Smooth muscle cell (in vitro differentiated cells): ENCODE results near the gene TTC22. TPM values are rescaled to one million over a fixed set of nuclear protein-coding genes. Genes with fewer than 3 reads are reported as not detected.

Source experiments
- DNase-seq: peaks from one replicate; lab custom pipeline; 2025; ENCODE audit not compliant: unreplicated experiment; lab: John Stamatoyannopoulos, UW
- H2AFZ ChIP-seq: fragments of 200-600 bp; sonication (generic); 2 replicates; pipeline ENCODE4 v1.6.0; 2016; ENCODE audit warnings: antibody characterized with exemption, low read depth, mild to moderate bottlenecking
- H3F3A ChIP-seq: fragments of 200-600 bp; sonication (generic); 2 replicates; pipeline ENCODE4 v1.6.0; 2017; ENCODE audit warnings: antibody characterized with exemption, low read depth
- H3K27ac ChIP-seq: fragments of 200-600 bp; sonication (generic); 2 replicates; pipeline ENCODE4 v1.5.1; 2016; ENCODE audit warnings: low read depth, mild to moderate bottlenecking
- H3K27me3 ChIP-seq: fragments of 200-600 bp; sonication (generic); 2 replicates; pipeline ENCODE4 v1.6.1; 2016; ENCODE audit warnings: low read depth, mild to moderate bottlenecking
- H3K36me3 ChIP-seq: fragments of 200-600 bp; sonication (generic); 2 replicates; pipeline ENCODE4 v1.5.1; 2016; ENCODE audit warnings: low read depth
- H3K4me1 ChIP-seq: fragments of 200-600 bp; sonication (generic); 2 replicates; pipeline ENCODE4 v1.5.1; 2016; ENCODE audit warnings: low read depth
- H3K4me2 ChIP-seq: fragments of 200-600 bp; sonication (generic); 2 replicates; pipeline ENCODE4 v1.6.0; 2016; ENCODE audit warnings: mild to moderate bottlenecking
- H3K4me3 ChIP-seq: fragments of 200-600 bp; sonication (generic); 2 replicates; pipeline ENCODE4 v1.5.1; 2016; ENCODE audit warnings: mild to moderate bottlenecking
- H3K79me2 ChIP-seq: fragments of 200-600 bp; sonication (generic); 2 replicates; pipeline ENCODE4 v1.6.0; 2016; ENCODE audit warnings: low read depth, mild to moderate bottlenecking
- H3K9ac ChIP-seq: fragments of 200-600 bp; sonication (generic); 2 replicates; pipeline ENCODE4 v1.6.0; 2016; ENCODE audit warnings: low read depth
- H3K9me3 ChIP-seq: fragments of 200-600 bp; sonication (generic); replicated peaks from 2 replicates; pipeline ENCODE4 v1.5.1; 2016; ENCODE audit warnings: low read depth
- H4K20me1 ChIP-seq: fragments of 200-600 bp; sonication (generic); 2 replicates; pipeline ENCODE4 v1.6.0; 2016; ENCODE audit warnings: low read depth
- CTCF ChIP-seq: fragments of 200-600 bp; sonication (generic); IDR thresholded peaks from 2 replicates; pipeline ENCODE4 v1.5.1; 2017; ENCODE audit warnings: borderline replicate concordance, mild to moderate bottlenecking, antibody characterized with exemption; ENCODE audit not compliant: insufficient read depth, poor library complexity, severe bottlenecking
- WGBS: methylation state at CpG from one replicate; pipeline ENCODE4 v1.1.7; 2016; ENCODE audit warnings: low lambda C conversion rate; 5-methylcytosine and 5-hydroxymethylcytosine counted together
- polyA plus RNA-seq: library from polyadenylated mRNA; unstranded; fragments of >200 nt; fragmentation: Nextera tagmentation; extraction: Ambion mirVana; gene quantifications from 2 replicates; pipeline ENCODE4 v1.2.1, GENCODE V29; 2016
- total RNA-seq: library from RNA; depleted of rRNA; stranded (reverse); fragments of >200 nt; gene quantifications from 2 replicates; pipeline ENCODE4 v1.2.3, GENCODE V29; 2014

Gene TTC22
- total and polyA plus RNA-seq, 2 experiments from 2014 or later, result 0.50 to 1.3 TPM

- TF ChIP-seq CTCF, result no peak
- H3K36me3 ChIP-seq, result no peaks in the 10 kb centered on the region
- H3K79me2 ChIP-seq, result no peaks in the 10 kb centered on the region
- no peak overlapping the region for H3K4me3 ChIP-seq
- H3K4me1 ChIP-seq, result no peaks in the 10 kb centered on the region
- peaks cover 8% of the 10 kb centered on the region for H3K27me3 ChIP-seq
- no peaks in the 10 kb centered on the region for H4K20me1 ChIP-seq
- H2AFZ ChIP-seq, result no peak overlapping the region
- no peak overlapping the region for H3K9ac ChIP-seq
- H3K27ac ChIP-seq, result no peak overlapping the region
- no peak overlapping the region for H3K4me2 ChIP-seq
- H3K9me3 ChIP-seq, result no peaks in the 10 kb centered on the region
- H3F3A ChIP-seq, result no peaks in the 10 kb centered on the region
- WGBS, result 49% methylated on average over 5 of the region's 5 CpGs
- DNase-seq, result no peak
Measured at GRCh38 chr1:54788459-54788858, 12.7 kb downstream of the TTC22 start.

DNA sequence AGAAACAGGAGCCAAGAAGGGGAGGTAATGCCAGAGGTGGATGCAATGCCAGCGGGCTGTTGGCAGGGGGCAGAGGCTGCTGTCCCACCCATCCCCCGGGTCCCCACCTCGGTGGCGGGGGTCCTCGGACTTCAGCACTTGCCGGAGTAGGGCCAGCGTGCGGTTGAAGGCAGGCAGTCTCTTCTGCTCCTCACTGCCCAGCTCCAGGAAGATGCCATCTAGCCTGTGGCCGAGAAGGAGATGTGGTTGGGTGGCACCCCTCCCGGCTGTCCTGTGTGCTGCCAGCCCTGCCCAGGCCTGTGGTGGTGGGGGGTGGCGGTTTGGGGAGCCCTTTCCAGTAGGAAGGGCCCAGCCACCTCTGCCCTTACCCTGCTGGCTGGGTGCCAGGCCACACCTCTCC lies 13.5 kb downstream of the TTC22 start:
- H3K79me2 ChIP-seq, result no peaks in the 10 kb centered on the region
- no peaks in the 10 kb centered on the region for H3K9me3 ChIP-seq
- H3F3A ChIP-seq, result no peaks in the 10 kb centered on the region
- peaks cover 15% of the 10 kb centered on the region for H3K27me3 ChIP-seq
- no peaks in the 10 kb centered on the region for H3K4me1 ChIP-seq
- no peak overlapping the region for H2AFZ ChIP-seq
- H3K4me3 ChIP-seq, result no peak overlapping the region
- no peaks in the 10 kb centered on the region for H4K20me1 ChIP-seq
- no peak overlapping the region for H3K4me2 ChIP-seq
- H3K27ac ChIP-seq, result no peak overlapping the region
- WGBS, result 94% methylated on average over 11 of the region's 11 CpGs
- DNase-seq, result no peak
- no peak for TF ChIP-seq CTCF
- H3K36me3 ChIP-seq, result no peaks in the 10 kb centered on the region
- H3K9ac ChIP-seq, result no peak overlapping the region

DNA sequence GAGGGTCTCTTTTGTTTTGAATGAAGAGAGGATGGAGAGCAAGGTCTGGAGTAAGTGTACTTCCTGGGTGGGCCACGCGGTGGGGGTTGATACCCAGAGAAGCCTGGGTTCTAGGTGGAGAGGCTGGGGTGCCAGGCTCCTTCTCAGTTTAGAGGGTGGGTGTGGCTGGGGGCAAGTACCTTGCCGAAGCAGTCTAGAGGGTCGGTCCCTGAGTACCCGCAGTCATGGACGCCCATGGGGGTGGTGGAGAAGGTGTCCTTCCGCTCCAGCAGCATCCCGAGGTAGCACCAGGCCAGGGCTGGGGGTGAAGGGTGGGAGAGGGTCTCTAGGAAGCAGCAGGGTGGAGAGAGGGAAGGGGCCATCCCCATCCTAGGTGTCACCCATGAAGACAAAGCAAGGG lies 14.3 kb downstream of the TTC22 start:
- DNase-seq, result no peak
- no peaks in the 10 kb centered on the region for H3F3A ChIP-seq
- WGBS, result 91% methylated on average over 7 of the region's 8 CpGs
- no peak overlapping the region for H2AFZ ChIP-seq
- H3K27ac ChIP-seq, result no peak overlapping the region
- no peak for TF ChIP-seq CTCF
- no peaks in the 10 kb centered on the region for H3K4me1 ChIP-seq
- no peaks in the 10 kb centered on the region for H3K9me3 ChIP-seq
- no peaks in the 10 kb centered on the region for H3K79me2 ChIP-seq
- H3K4me3 ChIP-seq, result no peak overlapping the region
- no peak overlapping the region for H3K9ac ChIP-seq
- peaks cover 23% of the 10 kb centered on the region for H3K27me3 ChIP-seq
- H3K4me2 ChIP-seq, result no peak overlapping the region
- H4K20me1 ChIP-seq, result no peaks in the 10 kb centered on the region
- no peaks in the 10 kb centered on the region for H3K36me3 ChIP-seq

DNA sequence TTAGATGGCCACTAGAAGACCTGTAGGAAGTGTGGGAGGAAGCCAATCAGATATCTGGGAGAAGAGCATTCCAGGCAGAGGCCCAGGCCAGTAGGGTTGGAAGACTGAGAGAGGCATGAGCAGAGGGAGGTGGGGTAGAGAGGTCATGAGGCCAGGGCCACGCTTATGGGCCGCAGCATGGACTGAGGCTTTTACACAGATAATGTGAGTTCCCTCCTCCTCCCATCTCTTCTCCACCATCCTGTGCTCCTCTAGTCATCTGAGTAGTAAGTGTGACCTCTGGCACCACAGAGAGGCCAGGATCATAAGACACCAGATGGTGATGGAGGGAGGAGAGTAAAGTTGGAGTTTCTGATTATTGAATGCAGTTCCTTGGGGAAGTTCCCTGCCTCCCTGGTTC lies 17.1 kb downstream of the TTC22 start:
- 92% methylated on average over 2 of the region's 2 CpGs for WGBS
- no peaks in the 10 kb centered on the region for H4K20me1 ChIP-seq
- no peaks in the 10 kb centered on the region for H3K36me3 ChIP-seq
- H3K9me3 ChIP-seq, result no peaks in the 10 kb centered on the region
- H3K27ac ChIP-seq, result no peak overlapping the region
- H3K79me2 ChIP-seq, result no peaks in the 10 kb centered on the region
- H3K27me3 ChIP-seq, result peaks cover 39% of the 10 kb centered on the region
- no peak overlapping the region for H3K4me3 ChIP-seq
- no peaks in the 10 kb centered on the region for H3K4me1 ChIP-seq
- H3F3A ChIP-seq, result no peaks in the 10 kb centered on the region
- no peak for TF ChIP-seq CTCF
- H3K4me2 ChIP-seq, result no peak overlapping the region
- H3K9ac ChIP-seq, result no peak overlapping the region
- DNase-seq, result no peak
- no peak overlapping the region for H2AFZ ChIP-seq
